Measurements from ENCODE around the gene GALNT11. TPM values are rescaled to one million over a fixed set of nuclear protein-coding genes. Genes with fewer than 3 reads are reported as not detected.
"Not testable (repeated sequence)": the region's sequence is repeated elsewhere in the genome, so short reads cannot be mapped to it uniquely, and the experiment has no call there.

Gene GALNT11
- total and polyA plus RNA-seq, 2 experiments from 2014 or later: 42.0 to 49.1 TPM

- Histone ChIP-seq H3K4me3 (no peak overlapping the region), H3K4me2 (ENCODE audit: unreplicated experiment) (no peak overlapping the region), H2AFZ (no peak overlapping the region), H3K27ac (no peak overlapping the region), H3F3A (ENCODE audit: insufficient read depth) (0 out of 2 replicates have a peak, but pooled peaks cover 5% of the 10 kb centered on the region), H3K9me2 (ENCODE audit: insufficient read depth) (no peaks in the 10 kb centered on the region), H4K20me1 (ENCODE audit: insufficient read depth) (0 out of 2 replicates have a peak, but pooled peaks cover 5% of the 10 kb centered on the region), H3K79me2 (ENCODE audit: insufficient read depth) (peaks cover 42% of the 10 kb centered on the region), H3K27me3 (replicated peaks; ENCODE audit: insufficient read depth) (no peaks in the 10 kb centered on the region), H3K9ac (no peak overlapping the region), H3K4me1 (ENCODE audit: insufficient read depth) (no peaks in the 10 kb centered on the region), H3K36me3 (ENCODE audit: low read depth) (no peaks in the 10 kb centered on the region), H3K9me3 (ENCODE audit: low read depth) (no peaks in the 10 kb centered on the region)
- WGBS, 2 experiments (ENCODE audit: low coverage in 1 of 2, low lambda C conversion rate in 2 of 2, missing lambda C conversion rate in 2 of 2): 94 to 96% methylated on average over 4 of the region's 4 CpGs
- no peak for TF ChIP-seq EZH2 (IDR thresholded peaks at IDR 0.05; ENCODE audit: insufficient read depth, poor library complexity, severe bottlenecking)
- no peak for TF ChIP-seq EZH2phosphoT487 (IDR thresholded peaks at IDR 0.05; ENCODE audit: insufficient read depth, low read depth)
- DNase-seq: no peak
- in situ Hi-C loops (cut with MboI): no loop called here
These were observed 55.6 kb downstream of the GALNT11 start for GRCh38 chr7:152081088-152081487.

DNA sequence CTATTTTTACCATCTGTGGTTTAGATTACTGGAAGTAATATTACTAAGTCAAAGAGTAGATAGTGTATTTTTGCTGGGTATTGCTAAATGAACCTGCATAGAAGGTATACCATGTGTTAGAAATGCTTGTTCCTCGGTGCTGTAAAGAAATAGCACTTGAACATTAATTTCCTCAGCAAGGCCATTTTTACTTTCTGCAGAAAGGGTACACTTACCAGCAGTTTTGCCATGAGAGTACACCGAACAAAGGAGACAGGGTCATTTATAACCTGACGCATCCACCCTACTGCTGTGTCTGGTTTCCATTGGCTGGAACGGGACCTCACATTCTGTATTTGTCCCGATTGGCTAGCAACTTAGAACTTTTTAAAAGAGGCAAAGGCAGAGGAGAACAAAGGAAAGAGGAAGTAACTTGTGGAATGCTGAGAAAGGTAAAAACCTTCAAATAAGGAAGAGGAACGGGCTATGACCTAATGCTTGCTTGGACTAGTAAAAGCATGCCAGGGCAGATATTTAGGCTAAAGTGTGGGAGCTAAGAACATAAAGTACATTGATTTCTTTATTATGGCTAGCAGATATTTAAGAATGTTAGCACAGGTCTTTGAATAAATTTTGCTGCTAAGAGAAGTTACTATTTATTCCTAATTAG, 56.7 kb downstream of the GALNT11 start:
- H3K27ac ChIP-seq; H3K36me3 ChIP-seq (ENCODE audit: low read depth); H3K4me2 ChIP-seq (ENCODE audit: unreplicated experiment); H3K4me1 ChIP-seq (ENCODE audit: insufficient read depth); DNase-seq; H3K4me3 ChIP-seq; H2AFZ ChIP-seq; H4K20me1 ChIP-seq (ENCODE audit: insufficient read depth); H3K9ac ChIP-seq; H3K9me2 ChIP-seq (ENCODE audit: insufficient read depth); H3K27me3 ChIP-seq (replicated peaks; ENCODE audit: insufficient read depth); in situ Hi-C loops (cut with MboI); H3F3A ChIP-seq (ENCODE audit: insufficient read depth); H3K9me3 ChIP-seq (ENCODE audit: low read depth): not testable (repeated sequence)
- peaks cover 42% of the 10 kb centered on the region for H3K79me2 ChIP-seq (ENCODE audit: insufficient read depth)
- WGBS, 2 experiments (ENCODE audit: low coverage in 1 of 2, low lambda C conversion rate in 2 of 2, missing lambda C conversion rate in 2 of 2): 92% methylated on average over 6 of the region's 6 CpGs

DNA sequence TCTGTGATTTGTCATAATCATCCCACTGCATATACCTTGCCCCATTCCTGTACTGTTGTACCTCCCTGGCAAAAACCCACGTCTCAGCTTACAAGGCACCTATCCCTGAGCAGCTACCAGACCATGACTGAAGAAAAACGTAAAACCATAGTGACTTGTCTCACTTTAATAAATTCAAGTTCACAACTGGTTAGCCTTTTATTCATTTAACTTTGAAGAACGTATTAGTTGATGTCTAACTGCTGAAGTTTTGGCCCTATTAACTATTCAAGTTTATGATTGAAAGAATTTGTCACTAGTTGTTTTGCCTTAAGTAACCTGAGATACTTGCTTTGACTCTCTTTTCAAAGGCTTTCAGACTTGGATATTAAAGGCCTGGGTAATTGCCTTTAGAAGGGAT, 59.7 kb downstream of the GALNT11 start:
- H3K79me2 ChIP-seq (ENCODE audit: insufficient read depth): peaks cover 48% of the 10 kb centered on the region
- no peaks in the 10 kb centered on the region for H3K36me3 ChIP-seq (ENCODE audit: low read depth)
- no peak overlapping the region for H3K9ac ChIP-seq
- H3K27ac ChIP-seq: no peak overlapping the region
- 0 out of 2 replicates have a peak, but pooled peaks cover 5% of the 10 kb centered on the region for H4K20me1 ChIP-seq (ENCODE audit: insufficient read depth)
- no peak overlapping the region for H3K4me3 ChIP-seq
- H3K9me2 ChIP-seq (ENCODE audit: insufficient read depth): no peaks in the 10 kb centered on the region
- H3K4me1 ChIP-seq (ENCODE audit: insufficient read depth): no peaks in the 10 kb centered on the region
- WGBS, 2 experiments (ENCODE audit: low coverage in 1 of 2, low lambda C conversion rate in 2 of 2, missing lambda C conversion rate in 2 of 2): 96% methylated on average over 3 of the region's 3 CpGs
- in situ Hi-C loops (cut with MboI): no loop called here
- H3K4me2 ChIP-seq (ENCODE audit: unreplicated experiment): no peak overlapping the region
- DNase-seq: no peak
- 0 out of 2 replicates have a peak, but pooled peaks cover 5% of the 10 kb centered on the region for H3F3A ChIP-seq (ENCODE audit: insufficient read depth)
- H2AFZ ChIP-seq: no peak overlapping the region
- no peaks in the 10 kb centered on the region for H3K27me3 ChIP-seq (replicated peaks; ENCODE audit: insufficient read depth)
- H3K9me3 ChIP-seq (ENCODE audit: low read depth): no peaks in the 10 kb centered on the region
- no peak for TF ChIP-seq EZH2 (IDR thresholded peaks at IDR 0.05; ENCODE audit: insufficient read depth, poor library complexity, severe bottlenecking)

DNA sequence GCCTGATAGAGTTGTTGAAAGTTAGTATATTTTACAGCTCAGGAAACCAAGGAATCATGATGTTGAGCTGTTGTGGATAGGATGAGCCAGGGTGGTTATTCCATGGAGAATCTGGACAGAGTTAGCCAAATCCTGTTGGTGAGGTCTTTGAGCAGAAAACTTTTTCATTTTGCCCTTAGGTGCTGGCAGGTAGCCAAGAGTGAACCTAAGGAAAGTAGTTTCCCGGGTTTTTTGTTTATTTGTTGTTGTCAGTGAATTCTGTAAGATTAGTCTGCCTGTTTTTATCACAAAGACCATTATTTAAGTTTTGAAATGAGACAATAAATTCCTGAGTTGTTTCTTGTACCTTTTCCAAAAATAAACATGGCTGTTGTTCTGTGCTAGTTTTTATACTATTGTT, 61.0 kb downstream of the GALNT11 start:
- no peaks in the 10 kb centered on the region for H3K9me3 ChIP-seq (ENCODE audit: low read depth)
- DNase-seq: no peak
- no peaks in the 10 kb centered on the region for H3K9me2 ChIP-seq (ENCODE audit: insufficient read depth)
- no peaks in the 10 kb centered on the region for H3K27me3 ChIP-seq (replicated peaks; ENCODE audit: insufficient read depth)
- no peak overlapping the region for H3K4me2 ChIP-seq (ENCODE audit: unreplicated experiment)
- no peak overlapping the region for H3K9ac ChIP-seq
- H3K4me3 ChIP-seq: no peak overlapping the region
- H2AFZ ChIP-seq: no peak overlapping the region
- peaks cover 44% of the 10 kb centered on the region for H3K79me2 ChIP-seq (ENCODE audit: insufficient read depth)
- 0 out of 2 replicates have a peak, but pooled peaks cover 5% of the 10 kb centered on the region for H4K20me1 ChIP-seq (ENCODE audit: insufficient read depth)
- TF ChIP-seq EZH2phosphoT487 (IDR thresholded peaks at IDR 0.05; ENCODE audit: insufficient read depth, low read depth) (no peak), EZH2 (IDR thresholded peaks at IDR 0.05; ENCODE audit: insufficient read depth, poor library complexity, severe bottlenecking) (no peak)
- in situ Hi-C loops (cut with MboI): no loop called here
- H3K36me3 ChIP-seq (ENCODE audit: low read depth): no peaks in the 10 kb centered on the region
- H3F3A ChIP-seq (ENCODE audit: insufficient read depth): no peaks in the 10 kb centered on the region
- no peak overlapping the region for H3K27ac ChIP-seq
- H3K4me1 ChIP-seq (ENCODE audit: insufficient read depth): no peaks in the 10 kb centered on the region
- WGBS, 2 experiments (ENCODE audit: low coverage in 1 of 2, low lambda C conversion rate in 2 of 2, missing lambda C conversion rate in 2 of 2): 97 to 100% methylated on average over 1 of the region's 1 CpG

- Histone ChIP-seq H3F3A (ENCODE audit: insufficient read depth) (no peaks in the 10 kb centered on the region), H2AFZ (no peak overlapping the region), H3K4me3 (no peak overlapping the region), H3K4me2 (ENCODE audit: unreplicated experiment) (no peak overlapping the region), H3K36me3 (ENCODE audit: low read depth) (no peaks in the 10 kb centered on the region), H3K79me2 (ENCODE audit: insufficient read depth) (peaks cover 48% of the 10 kb centered on the region), H3K27ac (no peak overlapping the region), H4K20me1 (ENCODE audit: insufficient read depth) (0 out of 2 replicates have a peak, but pooled peaks cover 5% of the 10 kb centered on the region), H3K9ac (no peak overlapping the region), H3K9me3 (ENCODE audit: low read depth) (no peaks in the 10 kb centered on the region), H3K4me1 (ENCODE audit: insufficient read depth) (no peaks in the 10 kb centered on the region), H3K9me2 (ENCODE audit: insufficient read depth) (no peaks in the 10 kb centered on the region), H3K27me3 (replicated peaks; ENCODE audit: insufficient read depth) (no peaks in the 10 kb centered on the region)
- in situ Hi-C loops (cut with MboI): no loop called here
- no peak for TF ChIP-seq EZH2 (IDR thresholded peaks at IDR 0.05; ENCODE audit: insufficient read depth, poor library complexity, severe bottlenecking)
- TF ChIP-seq EZH2phosphoT487 (IDR thresholded peaks at IDR 0.05; ENCODE audit: insufficient read depth, low read depth): no peak
- WGBS, 2 experiments (ENCODE audit: low coverage in 1 of 2, low lambda C conversion rate in 2 of 2, missing lambda C conversion rate in 2 of 2): 95 to 99% methylated on average over 7 of the region's 7 CpGs
- no peak for DNase-seq
These were observed 63.7 kb downstream of the GALNT11 start for GRCh38 chr7:152089183-152089582.
